Measurements from ENCODE around the gene CFAP299. TPM values are rescaled to one million over a fixed set of nuclear protein-coding genes. Genes with fewer than 3 reads are reported as not detected.

The CFAP299 gene
- polyA plus RNA-seq, 1 experiment: 3.3 TPM

DNA sequence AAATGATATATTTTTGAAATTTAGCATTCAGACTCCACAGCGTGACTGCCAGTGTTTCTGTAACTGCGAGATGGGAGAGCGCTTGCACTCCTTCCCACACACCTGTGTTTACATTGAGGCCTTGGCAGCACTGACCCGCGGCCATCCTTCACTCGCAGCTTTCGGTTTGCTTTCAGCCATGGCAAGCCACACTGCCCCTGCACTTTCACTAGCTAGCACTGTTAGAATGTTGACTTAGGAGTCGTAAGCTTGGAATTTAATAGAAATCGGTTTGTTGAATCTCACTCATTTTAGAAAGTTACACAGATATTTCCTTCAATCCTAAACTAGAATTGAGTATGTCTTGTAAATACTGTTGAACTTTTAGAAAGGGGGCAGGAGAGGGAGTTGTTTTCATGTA is 136.2 kb downstream of the CFAP299 start:
- Histone ChIP-seq H3K27me3 (ENCODE audit: control insufficient read depth, insufficient read depth, low read length) (no peaks in the 10 kb centered on the region), H3K4me3 (ENCODE audit: low read depth, low read length) (no peak overlapping the region), H3K36me3 (ENCODE audit: control insufficient read depth, insufficient read depth, low read length) (no peaks in the 10 kb centered on the region)
- CTCF ChIA-PET: no interaction called here
- TF ChIP-seq, protein P1, sequence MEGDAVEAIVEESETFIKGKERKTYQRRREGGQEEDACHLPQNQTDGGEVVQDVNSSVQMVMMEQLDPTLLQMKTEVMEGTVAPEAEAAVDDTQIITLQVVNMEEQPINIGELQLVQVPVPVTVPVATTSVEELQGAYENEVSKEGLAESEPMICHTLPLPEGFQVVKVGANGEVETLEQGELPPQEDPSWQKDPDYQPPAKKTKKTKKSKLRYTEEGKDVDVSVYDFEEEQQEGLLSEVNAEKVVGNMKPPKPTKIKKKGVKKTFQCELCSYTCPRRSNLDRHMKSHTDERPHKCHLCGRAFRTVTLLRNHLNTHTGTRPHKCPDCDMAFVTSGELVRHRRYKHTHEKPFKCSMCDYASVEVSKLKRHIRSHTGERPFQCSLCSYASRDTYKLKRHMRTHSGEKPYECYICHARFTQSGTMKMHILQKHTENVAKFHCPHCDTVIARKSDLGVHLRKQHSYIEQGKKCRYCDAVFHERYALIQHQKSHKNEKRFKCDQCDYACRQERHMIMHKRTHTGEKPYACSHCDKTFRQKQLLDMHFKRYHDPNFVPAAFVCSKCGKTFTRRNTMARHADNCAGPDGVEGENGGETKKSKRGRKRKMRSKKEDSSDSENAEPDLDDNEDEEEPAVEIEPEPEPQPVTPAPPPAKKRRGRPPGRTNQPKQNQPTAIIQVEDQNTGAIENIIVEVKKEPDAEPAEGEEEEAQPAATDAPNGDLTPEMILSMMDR (IDR thresholded peaks at IDR 0.05; ENCODE audit: insufficient read depth, low read depth, low read length): no peak
- no peak for DNase-seq (ENCODE audit: low read depth)
- POLR2A ChIA-PET: no interaction called here

DNA sequence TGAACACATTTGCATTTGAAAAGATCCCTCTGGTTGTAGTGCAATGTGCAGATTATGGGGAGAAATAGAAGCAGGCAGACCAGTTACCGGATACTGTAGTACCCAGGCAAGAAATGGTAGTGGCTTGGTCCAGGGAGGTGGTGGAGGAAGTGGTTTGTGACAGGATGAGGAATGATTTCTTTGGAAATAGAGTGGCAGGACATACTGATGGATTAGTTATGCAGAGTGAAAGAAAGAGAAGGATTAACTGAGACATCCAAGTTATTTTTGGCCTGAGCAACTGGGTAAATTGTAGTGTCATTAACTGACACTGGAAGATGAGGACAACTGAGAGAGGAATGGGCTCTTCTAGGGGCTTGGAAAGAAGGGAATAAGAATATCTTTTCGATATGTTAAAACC is 139.7 kb downstream of the CFAP299 start:
- POLR2A ChIA-PET: no interaction called here

DNA sequence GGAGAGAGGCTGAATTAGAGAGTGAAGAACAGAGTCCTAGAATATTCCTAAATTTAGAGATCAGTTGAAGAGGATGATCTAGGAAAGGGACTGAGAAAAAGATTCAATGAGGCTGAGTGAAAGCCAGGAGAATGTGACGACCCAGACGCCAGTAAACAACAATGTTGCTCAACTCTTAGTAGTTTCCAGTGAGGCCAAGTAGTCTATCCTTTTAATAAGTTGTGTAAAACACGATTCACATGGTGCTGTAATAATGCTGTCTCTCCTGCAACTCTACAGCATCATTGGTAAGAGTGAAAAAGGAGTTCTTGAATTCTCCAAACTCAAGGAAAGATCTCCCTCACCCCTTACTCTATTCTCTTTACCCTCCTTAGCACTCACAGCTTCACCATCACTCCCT is 140.3 kb downstream of the CFAP299 start:
- Histone ChIP-seq H3K27me3 (ENCODE audit: control insufficient read depth, insufficient read depth, low read length) (no peaks in the 10 kb centered on the region), H3K36me3 (ENCODE audit: control insufficient read depth, insufficient read depth, low read length) (no peaks in the 10 kb centered on the region), H3K4me3 (ENCODE audit: low read depth, low read length) (no peak overlapping the region)
- TF ChIP-seq, protein P1 (IDR thresholded peaks at IDR 0.05; ENCODE audit: insufficient read depth, low read depth, low read length): no peak
- no peak for DNase-seq (ENCODE audit: low read depth)
- POLR2A ChIA-PET: no interaction called here
- CTCF ChIA-PET: no interaction called here

More for the DNA sequence above, 139.7 kb downstream of the CFAP299 start:
- Histone ChIP-seq H3K27me3 (ENCODE audit: control insufficient read depth, insufficient read depth, low read length) (no peaks in the 10 kb centered on the region), H3K4me3 (ENCODE audit: low read depth, low read length) (no peak overlapping the region), H3K36me3 (ENCODE audit: control insufficient read depth, insufficient read depth, low read length) (no peaks in the 10 kb centered on the region)
- TF ChIP-seq, protein P1 (IDR thresholded peaks at IDR 0.05; ENCODE audit: insufficient read depth, low read depth, low read length): no peak
- CTCF ChIA-PET: no interaction called here
- DNase-seq (ENCODE audit: low read depth): no peak

DNA sequence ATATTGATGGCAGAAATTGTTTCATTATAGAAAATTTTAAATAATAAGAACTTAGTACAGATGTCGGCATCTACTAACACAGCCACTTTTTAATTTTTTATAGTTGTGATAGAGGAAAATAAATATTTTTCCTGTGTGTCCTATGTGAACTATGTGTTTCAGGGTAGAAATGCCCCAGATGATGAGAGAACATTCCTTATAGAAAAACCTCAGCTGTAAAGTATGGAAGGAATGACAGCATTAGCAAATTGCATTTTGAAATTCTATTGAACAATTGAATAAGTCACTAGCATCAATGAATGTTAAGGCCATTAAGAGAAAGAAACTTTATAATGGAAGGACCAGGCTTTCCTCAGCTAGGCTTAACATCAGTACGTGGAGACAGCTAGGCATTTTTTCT is 149.2 kb downstream of the CFAP299 start:
- DNase-seq (ENCODE audit: low read depth): no peak
- POLR2A ChIA-PET: no interaction called here
- Histone ChIP-seq H3K27me3 (ENCODE audit: control insufficient read depth, insufficient read depth, low read length) (no peaks in the 10 kb centered on the region), H3K36me3 (ENCODE audit: control insufficient read depth, insufficient read depth, low read length) (no peaks in the 10 kb centered on the region), H3K4me3 (ENCODE audit: low read depth, low read length) (no peak overlapping the region)
- CTCF ChIA-PET: interaction anchor here (0.6 kb wide), 1 partner anchor 56 kb away, joined by 3 read pairs; no protein-coding TSS in a partner anchor
- TF ChIP-seq, protein P1 (IDR thresholded peaks at IDR 0.05; ENCODE audit: insufficient read depth, low read depth, low read length): no peak

DNA sequence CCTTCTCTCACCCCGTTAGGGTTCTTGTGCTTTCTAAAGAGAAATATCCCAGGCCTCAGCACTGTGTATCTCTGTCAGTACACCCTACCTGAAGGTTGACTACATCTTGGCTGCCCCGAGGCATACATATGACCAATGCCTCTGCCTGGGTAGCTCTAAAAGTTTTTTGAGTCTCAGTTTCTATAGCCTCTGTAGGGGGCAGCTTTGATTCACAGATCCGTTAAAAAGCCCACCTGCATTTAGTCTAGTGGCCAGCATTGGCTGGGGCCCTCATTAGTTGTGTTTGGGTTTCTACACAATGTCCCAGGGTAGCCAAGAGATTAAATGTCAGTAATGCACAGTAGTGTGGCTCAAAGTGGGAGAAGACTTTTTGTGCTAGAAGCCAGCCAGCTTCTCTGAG is 151.1 kb downstream of the CFAP299 start:
- TF ChIP-seq, protein P1 (IDR thresholded peaks at IDR 0.05; ENCODE audit: insufficient read depth, low read depth, low read length): no peak
- Histone ChIP-seq H3K36me3 (ENCODE audit: control insufficient read depth, insufficient read depth, low read length) (no peaks in the 10 kb centered on the region), H3K27me3 (ENCODE audit: control insufficient read depth, insufficient read depth, low read length) (no peaks in the 10 kb centered on the region), H3K4me3 (ENCODE audit: low read depth, low read length) (no peak overlapping the region)
- CTCF ChIA-PET: no interaction called here
- no peak for DNase-seq (ENCODE audit: low read depth)
- POLR2A ChIA-PET: no interaction called here

All from BJ (cell line).